COLO668 (cell line): ENCODE measurements around the gene ZNF710.
A peak's percentile ranks its signal among the peaks of the same experiment; 100 is the strongest.

Experiments used
- DNase-seq: peaks from one replicate; lab custom pipeline; 2025; ENCODE audit not compliant: unreplicated experiment; lab: John Stamatoyannopoulos, UW

The ZNF710 gene

GRCh38 chr15:90078965-90079364 lies 77.8 kb downstream of the ZNF710 start:
- DNase-seq: no peak

GRCh38 chr15:90079619-90080457 lies 78.7 kb downstream of the ZNF710 start:
- DNase-seq: no peak

GRCh38 chr15:90080458-90080755 lies 79.3 kb downstream of the ZNF710 start:
- DNase-seq: no peak

DNA sequence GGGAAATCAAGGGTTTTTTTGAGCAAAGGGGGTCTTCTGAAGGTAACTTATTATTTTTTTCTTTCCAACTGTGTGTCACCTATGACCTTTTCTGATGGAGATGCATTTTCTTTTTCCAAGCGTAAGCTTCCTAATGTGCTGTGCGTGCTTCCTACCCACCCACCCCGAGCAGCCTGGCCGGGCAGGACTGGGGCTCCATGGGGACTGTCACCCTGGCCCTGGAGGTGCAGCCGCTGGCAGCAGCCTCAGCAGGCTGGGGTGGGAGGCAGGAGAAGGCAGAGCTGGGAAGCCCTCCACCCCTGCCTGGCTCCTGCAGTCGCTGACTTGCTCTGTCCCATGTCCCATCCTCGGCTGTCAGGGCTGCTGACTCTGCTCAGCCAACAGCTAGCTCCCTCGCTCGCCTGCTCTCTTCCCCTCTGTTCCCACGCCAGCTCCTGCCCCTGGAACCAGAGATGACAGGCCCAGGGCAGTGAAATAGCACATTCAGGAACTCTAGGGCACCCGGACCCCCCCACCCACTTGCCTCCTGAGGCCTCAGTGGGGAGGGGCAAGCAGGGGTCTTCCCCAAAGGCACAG lies 79.8 kb downstream of the ZNF710 start:
- no peak for DNase-seq

DNA sequence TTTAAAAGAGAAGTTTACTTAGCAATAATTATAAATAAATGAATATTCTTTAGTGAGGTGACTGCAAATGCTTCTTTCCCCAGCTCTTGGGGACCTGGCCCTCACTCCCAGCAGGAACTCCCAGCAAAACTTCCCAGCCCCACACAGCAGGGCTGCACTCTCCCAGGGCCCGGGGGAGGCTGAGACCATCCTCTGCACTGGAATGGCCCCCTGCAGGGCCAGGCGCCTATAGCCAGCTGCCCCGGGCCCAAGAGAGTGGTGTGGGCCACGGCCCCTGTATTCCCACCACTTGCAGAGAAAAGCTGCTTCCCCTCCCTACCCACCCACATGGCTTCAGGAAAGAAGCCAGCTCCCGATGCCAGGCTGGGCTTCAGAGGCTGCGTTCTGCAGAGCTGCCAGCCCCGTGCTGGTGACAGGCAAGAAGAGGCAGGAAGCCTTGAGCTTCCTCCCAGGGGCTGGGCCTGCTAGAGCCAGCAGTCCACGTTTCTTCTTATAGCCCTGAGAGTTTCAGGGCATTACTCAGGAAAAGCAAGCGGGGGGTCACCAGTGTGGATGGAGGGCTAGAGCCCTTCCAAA lies 81.1 kb downstream of the ZNF710 start:
- DNase-seq: no peak

- no peak for DNase-seq
Observed at GRCh38 chr15:90083419-90083818, 82.3 kb downstream of the ZNF710 start.

DNA sequence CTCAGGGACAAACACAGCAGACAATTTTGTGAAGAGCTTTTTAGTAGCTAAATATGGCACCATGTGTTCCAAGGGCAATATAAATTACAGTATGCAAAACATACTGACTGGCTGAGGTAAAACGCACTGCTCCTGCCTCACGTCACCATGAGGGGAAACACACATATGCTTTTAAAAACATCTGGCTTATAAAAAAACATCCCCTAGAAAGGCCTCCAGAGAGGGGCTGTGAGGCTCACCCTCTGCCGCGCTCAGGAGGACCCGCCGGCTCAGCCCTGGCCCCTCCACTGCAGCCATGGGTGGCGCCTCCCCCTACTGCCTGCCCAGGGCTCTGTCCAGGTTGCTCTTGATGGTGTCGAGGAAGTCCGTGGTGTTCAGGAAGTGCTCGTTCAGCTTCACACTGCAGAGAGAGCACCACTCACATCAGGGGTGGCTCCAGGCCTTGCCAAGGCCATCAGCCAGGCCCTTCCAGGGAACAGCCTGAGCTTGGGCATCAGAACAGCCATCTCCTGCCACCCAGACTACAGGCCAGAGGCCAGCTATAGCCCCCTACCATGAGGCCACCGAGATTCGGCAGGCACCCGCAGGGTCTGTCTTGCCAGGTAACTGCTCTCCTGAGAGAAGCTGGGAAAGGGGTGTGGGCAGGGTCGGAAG lies 83.0 kb downstream of the ZNF710 start:
- DNase-seq: no peak

- no peak for DNase-seq
Observed at GRCh38 chr15:90084876-90085423, 83.8 kb downstream of the ZNF710 start.

GRCh38 chr15:90085565-90085964 lies 84.4 kb downstream of the ZNF710 start:
- no peak for DNase-seq

DNA sequence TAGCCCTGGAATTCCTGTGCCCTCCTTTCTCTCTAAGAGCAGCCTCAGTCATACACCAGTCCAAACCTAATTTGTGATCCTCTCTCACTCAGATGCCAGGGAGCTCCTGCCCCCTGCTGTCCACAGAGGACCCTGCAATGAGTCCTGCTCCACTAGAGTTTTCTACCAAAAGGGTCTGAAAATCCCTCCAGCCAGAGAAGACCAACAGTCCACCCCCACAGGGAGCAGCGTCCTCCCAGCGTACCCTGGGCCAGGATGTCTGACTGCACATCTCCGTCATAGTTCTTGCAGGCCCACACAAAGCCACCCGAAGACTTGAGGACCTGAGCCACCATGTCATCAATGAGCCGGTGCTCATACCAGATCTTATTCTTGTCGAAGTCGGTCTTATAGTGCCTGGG lies 85.7 kb downstream of the ZNF710 start:
- peak; percentile 35 for DNase-seq

DNA sequence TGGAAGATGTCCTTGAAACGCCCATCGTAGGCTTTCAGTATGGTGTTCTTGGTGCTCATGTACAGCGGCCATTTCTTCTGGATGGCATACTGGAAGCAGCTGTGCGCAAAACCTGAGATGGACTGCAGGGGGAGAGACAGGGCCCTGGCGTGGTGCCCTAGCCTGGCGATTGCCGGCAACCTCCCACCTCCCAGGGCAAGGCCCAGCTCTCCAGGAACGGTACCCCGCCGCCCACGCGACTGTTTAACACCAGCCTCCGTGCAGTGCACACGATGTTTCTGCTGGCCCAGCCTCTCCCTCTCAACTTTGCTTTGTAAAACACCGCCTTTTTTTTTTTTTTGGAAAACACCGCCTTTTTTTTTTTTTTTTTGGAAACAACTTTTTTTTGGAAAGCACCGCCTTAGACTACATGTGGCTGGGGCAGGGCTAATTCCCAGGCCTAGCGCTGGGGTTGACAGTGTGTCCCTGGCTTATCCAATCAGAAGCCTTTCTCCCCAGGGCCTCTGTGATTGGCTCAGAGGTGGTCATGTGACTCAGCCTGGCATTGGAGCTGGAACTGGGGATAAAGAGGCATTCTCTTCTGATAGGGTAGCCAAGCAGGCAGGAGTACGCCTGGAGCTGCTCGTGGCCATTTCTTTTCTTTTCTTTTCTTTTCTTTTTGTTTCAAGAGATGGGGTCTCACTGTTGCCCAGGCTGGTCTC lies 86.5 kb downstream of the ZNF710 start:
- peak; percentile 37 for DNase-seq

DNA sequence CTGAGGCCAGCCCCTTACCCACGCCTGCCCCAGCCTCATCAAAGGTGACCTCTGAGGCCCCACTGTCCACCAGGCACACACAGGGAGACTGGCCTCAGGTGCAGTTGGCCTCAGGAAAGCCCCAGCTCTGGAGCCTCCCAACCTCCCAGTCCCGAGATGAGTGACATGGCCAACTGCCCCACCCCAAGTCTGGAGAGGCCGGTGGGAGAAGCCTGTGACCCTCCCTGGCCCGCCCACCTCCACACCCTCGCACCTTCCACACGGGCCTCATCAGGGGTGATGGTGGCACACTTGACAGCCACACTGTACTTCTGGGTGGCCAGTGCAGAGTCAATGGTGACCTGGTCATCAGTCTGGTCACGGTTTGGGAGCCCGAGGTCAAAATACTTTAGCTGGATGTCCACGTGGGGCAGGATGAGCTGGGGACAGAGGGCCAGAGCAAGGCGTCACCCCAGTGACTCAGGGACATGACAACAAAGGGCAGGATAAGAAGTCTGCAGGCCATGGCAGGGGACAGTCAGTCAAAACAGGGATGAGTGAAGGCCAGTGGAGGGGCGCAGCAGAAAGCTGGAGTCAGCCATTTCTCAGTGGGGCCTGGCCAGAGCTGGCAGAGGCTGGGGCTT lies 89.2 kb downstream of the ZNF710 start:
- DNase-seq: no peak

DNA sequence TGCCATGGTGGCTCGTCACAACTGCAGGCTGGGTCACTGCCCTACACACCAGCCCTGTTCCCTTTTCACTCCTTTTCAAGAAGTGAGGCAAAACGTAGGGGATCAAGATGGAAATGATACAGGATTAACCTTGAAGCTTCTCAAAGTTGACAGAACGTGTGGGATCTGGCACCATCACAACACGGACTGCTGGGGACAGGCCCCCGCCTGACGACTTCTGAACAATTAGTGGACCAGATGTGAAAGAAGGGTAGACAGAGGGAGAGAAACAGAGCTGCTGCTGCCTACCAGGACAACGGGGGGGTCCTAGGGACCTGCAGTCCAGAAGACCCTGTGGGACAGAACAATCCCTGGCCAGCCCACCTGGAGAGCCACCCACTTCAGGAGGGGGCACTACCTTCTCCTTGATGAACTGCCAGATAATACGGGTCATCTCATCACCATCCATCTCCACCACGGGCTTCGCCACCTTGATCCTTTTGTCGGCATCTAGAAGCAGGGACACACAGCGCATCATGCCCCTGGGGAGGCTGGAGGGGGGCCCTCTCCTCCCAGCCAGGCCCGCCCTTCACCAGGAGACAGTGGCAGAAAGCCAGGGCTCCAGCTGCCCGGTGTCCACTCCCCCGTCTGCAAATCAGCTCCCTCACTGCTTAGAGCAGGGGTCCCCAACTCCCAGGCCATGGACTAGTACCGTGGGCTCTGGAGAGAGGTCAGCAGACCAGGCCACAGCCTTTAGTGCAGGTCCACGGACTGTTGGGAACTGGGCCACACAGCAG lies 90.2 kb downstream of the ZNF710 start:
- no peak for DNase-seq

DNA sequence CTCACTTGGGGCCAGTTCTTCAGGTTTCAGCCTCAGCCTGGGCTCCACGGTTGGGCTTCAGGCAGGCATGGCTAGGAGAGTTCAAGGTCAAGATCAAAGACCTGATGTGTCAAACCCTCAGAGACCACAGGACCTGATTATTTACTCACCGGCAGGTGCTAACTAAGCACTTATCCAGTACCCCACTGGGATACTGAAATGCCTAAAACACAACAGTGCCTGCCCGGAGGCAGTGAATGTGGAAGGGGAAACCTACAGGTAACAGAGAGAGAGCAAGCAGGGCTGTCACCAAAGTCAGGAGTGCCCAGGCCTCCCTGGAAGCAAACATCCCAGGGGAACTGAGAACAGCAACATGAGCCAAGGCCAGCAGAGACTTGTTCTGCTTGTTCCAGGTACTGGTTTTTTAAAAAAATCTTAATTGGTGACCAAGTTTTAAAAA lies 94.4 kb downstream of the ZNF710 start:
- peak; percentile 84 for DNase-seq

GRCh38 chr15:90097475-90097874 lies 96.4 kb downstream of the ZNF710 start:
- no peak for DNase-seq

GRCh38 chr15:90099072-90099867 lies 98.1 kb downstream of the ZNF710 start:
- DNase-seq: no peak

DNA sequence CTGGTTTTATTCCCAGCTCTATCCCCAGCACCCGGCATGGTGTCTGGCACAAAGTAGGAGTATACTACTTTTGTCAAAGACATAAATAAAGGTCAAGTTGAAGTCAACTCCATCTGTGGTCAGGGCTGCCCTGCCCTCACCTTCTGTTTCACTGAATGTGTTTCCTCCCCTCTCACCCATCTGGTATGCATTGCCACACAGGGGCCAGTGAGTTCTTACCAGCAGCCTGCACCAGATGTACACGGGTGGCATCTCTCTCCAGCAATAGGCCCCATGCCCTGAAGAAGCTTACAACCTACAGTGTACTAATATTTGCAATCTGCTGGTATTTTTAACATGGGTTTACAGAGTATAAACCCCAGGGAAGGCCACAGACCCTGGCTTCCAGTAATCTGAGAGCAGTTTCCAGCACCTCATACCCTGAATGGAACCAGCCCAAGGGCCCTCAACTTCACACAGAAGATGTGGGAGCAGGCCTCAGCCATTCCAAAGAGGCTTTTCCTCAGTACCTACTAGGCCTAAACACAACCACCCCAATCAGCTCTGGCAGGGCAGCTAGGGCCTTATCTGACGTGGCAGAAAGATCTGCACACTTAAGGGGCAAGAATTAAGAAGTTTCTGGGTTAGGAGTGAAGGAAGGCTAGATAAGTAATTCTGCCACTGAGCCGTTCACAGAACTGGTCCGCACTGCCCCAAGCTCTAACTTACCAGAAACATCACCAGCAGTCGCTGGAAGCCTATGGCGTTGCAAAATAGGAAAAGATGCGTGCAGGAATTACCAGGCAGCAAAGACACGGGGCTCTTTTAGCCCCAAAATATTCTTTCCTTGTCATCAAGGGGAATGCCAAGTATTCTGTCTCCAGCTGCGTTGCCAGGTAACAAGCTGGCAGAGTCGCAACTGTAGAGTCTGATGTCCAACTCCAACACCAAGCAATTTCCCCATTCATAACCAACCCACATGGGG lies 99.0 kb downstream of the ZNF710 start:
- peak; percentile 50 for DNase-seq
